Osteoblast (primary cell): ENCODE data around the gene USP2. TPM values are rescaled to one million over a fixed set of nuclear protein-coding genes. Genes with fewer than 3 reads are reported as not detected.

Experiments
- DNase-seq: peaks from one replicate; pipeline ENCODE4 v3.0.0; 2011; ENCODE audit warnings: low spot score, mixed read lengths; ENCODE audit not compliant: insufficient read length; ENCODE audit errors: missing footprints
- H2AFZ ChIP-seq: 2 replicates; pipeline ENCODE4 v1.6.0; 2011; ENCODE audit warnings: mild to moderate bottlenecking, low read length
- H3K27ac ChIP-seq: 2 replicates; pipeline ENCODE4 v1.5.1; 2011; ENCODE audit warnings: mild to moderate bottlenecking, low read depth, low read length, moderate library complexity
- H3K27me3 ChIP-seq: 2 replicates; pipeline ENCODE4 v1.6.0; 2012; ENCODE audit warnings: mild to moderate bottlenecking, control low read depth, inconsistent platforms, low read length, moderate library complexity; ENCODE audit not compliant: insufficient read depth
- H3K36me3 ChIP-seq: 2 replicates; pipeline ENCODE4 v1.5.1; 2011; ENCODE audit warnings: mild to moderate bottlenecking, low read length, control low read depth, moderate library complexity; ENCODE audit not compliant: insufficient read depth
- H3K4me1 ChIP-seq: 2 replicates; pipeline ENCODE4 v1.5.1; 2011; ENCODE audit warnings: mild to moderate bottlenecking, low read length, control low read depth, moderate library complexity; ENCODE audit not compliant: insufficient read depth
- H3K4me2 ChIP-seq: 2 replicates; pipeline ENCODE4 v1.6.0; 2011; ENCODE audit warnings: mild to moderate bottlenecking, low read length; ENCODE audit not compliant: insufficient read depth
- H3K4me3 ChIP-seq: fragments of 200-600 bp; sonication (generic); 3 replicates; pipeline ENCODE4 v1.5.1; 2012; ENCODE audit warnings: mild to moderate bottlenecking, low read length, inconsistent platforms; ENCODE audit not compliant: insufficient read depth
- H3K79me2 ChIP-seq: 2 replicates; pipeline ENCODE4 v1.6.0; 2012; ENCODE audit warnings: mild to moderate bottlenecking, low read length, control low read depth, inconsistent platforms; ENCODE audit not compliant: insufficient read depth
- H3K9me3 ChIP-seq: 2 replicates; pipeline ENCODE4 v1.5.1; 2011; ENCODE audit warnings: low read depth, low read length, control low read depth
- H4K20me1 ChIP-seq: 2 replicates; pipeline ENCODE4 v1.6.0; 2012; ENCODE audit warnings: mild to moderate bottlenecking, low read length, control low read depth; ENCODE audit not compliant: insufficient read depth
- total RNA-seq: library from RNA; depleted of rRNA; stranded (reverse); fragments of >200 nt; gene quantifications from 2 replicates; pipeline ENCODE4 v1.2.3, GENCODE V29; 2012
- TF ChIP-seq, protein P1 (sequence below): IDR thresholded peaks from 2 replicates; pipeline ENCODE4 v1.5.1; 2011; ENCODE audit warnings: mild to moderate bottlenecking, low read depth, low read length, moderate library complexity; ENCODE audit errors: extremely low read depth

The USP2 gene
- total RNA-seq, 1 donor, result 0.36 TPM

DNA sequence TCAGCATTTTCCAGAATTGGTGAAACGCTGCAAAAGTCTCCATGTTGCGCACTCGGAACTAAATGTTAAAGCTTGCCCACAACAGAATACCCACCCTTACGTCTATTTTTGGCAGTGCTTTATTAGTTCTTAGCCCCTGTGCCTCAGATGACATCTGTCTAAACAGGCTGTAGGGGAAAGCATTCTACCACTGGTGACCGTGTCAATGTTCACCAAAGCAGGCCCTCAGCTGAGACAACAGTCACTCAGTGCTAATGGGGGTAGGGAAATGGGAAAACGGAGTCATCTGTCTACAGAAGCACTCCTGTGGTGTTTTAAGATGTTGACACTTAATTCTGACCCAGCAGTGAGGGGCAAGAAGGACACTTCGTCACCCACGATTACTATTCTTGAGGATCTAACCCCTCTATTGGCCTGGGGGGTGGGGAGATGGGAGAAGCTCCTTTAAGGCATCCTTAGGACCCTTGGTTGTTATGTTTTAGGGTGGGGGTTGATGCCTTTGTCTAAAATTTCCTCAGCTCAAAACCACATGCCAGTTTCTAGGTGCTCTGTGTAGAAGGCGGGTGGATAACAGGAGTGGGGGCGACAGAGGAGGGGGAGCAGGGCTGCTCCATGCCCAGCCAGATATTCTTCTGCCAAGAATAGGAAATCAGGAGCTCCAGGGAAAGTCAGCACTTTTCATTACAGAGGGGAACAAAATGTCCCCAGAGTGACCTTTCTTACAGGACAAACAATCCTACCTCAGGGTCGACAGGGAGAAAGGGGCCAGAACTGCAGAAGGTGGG is 19.4 kb downstream of the USP2 start:
- no peak for DNase-seq
- TF ChIP-seq, protein P1, sequence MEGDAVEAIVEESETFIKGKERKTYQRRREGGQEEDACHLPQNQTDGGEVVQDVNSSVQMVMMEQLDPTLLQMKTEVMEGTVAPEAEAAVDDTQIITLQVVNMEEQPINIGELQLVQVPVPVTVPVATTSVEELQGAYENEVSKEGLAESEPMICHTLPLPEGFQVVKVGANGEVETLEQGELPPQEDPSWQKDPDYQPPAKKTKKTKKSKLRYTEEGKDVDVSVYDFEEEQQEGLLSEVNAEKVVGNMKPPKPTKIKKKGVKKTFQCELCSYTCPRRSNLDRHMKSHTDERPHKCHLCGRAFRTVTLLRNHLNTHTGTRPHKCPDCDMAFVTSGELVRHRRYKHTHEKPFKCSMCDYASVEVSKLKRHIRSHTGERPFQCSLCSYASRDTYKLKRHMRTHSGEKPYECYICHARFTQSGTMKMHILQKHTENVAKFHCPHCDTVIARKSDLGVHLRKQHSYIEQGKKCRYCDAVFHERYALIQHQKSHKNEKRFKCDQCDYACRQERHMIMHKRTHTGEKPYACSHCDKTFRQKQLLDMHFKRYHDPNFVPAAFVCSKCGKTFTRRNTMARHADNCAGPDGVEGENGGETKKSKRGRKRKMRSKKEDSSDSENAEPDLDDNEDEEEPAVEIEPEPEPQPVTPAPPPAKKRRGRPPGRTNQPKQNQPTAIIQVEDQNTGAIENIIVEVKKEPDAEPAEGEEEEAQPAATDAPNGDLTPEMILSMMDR, result no peak

DNA sequence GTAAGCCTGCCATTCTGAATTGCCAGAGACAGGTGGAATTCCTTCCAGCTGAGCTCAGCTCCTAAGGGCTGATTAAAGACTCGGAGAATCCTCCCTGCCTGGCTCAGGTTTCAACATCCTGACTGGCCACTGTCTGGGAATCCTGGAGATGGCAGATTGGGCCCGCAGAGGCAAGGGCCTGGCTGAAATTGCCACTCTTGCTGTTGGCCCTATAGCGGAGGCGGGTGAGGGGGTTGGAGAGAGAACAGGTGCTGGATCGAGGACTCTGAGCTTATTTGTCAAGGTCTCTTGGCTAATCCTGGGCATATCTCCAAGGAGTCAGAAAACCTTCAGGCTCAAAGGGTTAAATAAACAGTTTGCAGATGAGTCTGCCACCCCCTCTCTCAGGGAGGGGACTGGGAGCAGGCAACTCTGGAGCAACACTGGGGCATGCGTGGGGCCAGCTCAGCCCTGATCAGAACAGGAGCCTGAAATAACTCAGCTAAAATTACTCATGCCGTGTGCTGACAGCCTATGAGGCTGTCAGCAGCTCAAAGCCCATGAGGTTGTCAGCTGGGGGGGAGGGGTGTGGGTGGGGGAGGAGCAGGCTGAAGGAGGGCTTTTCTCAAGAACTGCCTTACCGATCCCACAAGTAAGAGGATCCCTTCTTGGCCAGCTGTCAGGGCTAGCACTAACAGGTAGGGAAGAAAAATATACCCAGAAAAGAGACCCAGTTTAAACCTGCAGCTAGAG is 20.3 kb downstream of the USP2 start:
- TF ChIP-seq, protein P1, result no peak

More for the DNA sequence above, 19.4 kb downstream of the USP2 start:
- Histone ChIP-seq H3K27me3 (no peaks in the 10 kb centered on the region), H3K36me3 (no peaks in the 10 kb centered on the region), H3K27ac (peak overlapping the region; percentile 65), H3K4me1 (peaks cover 35% of the 10 kb centered on the region), H3K9me3 (no peaks in the 10 kb centered on the region), H2AFZ (no peak overlapping the region), H3K4me2 (peak overlapping the region; percentile 58), H4K20me1 (no peaks in the 10 kb centered on the region), H3K4me3 (peak overlapping the region; percentile 25), H3K79me2 (no peaks in the 10 kb centered on the region)

DNA sequence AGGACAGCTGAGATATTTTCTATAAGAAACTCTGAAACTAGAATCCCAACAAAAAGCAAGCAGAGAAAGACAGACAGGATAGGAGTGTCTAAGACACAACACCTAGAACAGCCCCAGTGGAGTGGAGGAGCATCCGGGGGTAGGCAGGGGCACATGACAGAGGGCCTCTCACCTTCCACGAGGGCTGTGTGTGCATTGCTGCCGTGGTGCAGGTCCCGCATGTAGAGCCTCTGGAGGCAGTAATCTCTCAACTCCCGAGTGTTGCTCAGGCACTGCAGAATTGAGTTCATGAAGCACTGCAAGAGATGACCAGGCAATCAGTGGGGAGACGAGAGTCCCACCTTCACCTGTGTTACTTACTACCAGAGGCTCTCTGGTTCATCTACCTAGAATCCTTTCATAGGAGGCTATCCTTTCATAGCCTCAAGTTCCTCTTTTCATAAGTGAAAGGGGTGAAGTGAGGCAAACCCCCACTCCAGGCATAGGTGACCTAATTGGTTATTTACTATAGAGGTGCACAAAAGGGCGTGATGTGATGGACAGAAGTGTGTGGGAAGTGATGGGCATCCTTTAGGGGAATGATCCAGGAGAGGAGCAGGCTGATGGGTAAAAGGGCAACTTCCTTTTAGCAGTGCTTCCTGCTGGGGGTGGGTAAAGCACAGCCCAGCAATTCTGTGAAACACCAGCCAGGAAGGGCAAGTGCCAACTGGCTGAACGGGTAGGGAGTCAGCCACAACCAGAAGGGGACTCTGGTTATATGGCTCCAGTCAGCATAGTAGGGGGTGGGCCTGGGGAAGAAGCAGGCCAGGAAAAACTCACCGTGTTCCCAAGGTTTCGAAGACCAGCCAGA is 21.9 kb downstream of the USP2 start:
- H3K27ac ChIP-seq, result no peak overlapping the region
- H3K27me3 ChIP-seq, result no peaks in the 10 kb centered on the region
- H3K36me3 ChIP-seq, result no peaks in the 10 kb centered on the region
- H3K4me3 ChIP-seq, result no peak overlapping the region
- no peaks in the 10 kb centered on the region for H4K20me1 ChIP-seq
- TF ChIP-seq, protein P1, result no peak
- H3K9me3 ChIP-seq, result no peaks in the 10 kb centered on the region
- peaks cover 29% of the 10 kb centered on the region for H3K4me1 ChIP-seq
- H2AFZ ChIP-seq, result no peak overlapping the region
- H3K4me2 ChIP-seq, result no peak overlapping the region
- peak; percentile 84 for DNase-seq
- no peaks in the 10 kb centered on the region for H3K79me2 ChIP-seq

More for the DNA sequence above, 20.3 kb downstream of the USP2 start:
- H3K27me3 ChIP-seq, result no peaks in the 10 kb centered on the region
- peaks cover 38% of the 10 kb centered on the region for H3K4me1 ChIP-seq
- peak overlapping the region; percentile 65 for H3K27ac ChIP-seq
- peak overlapping the region; percentile 31 for H3K4me3 ChIP-seq
- H3K36me3 ChIP-seq, result no peaks in the 10 kb centered on the region
- H2AFZ ChIP-seq, result no peak overlapping the region
- DNase-seq, result peak; percentile 98
- H3K9me3 ChIP-seq, result no peaks in the 10 kb centered on the region
- H3K79me2 ChIP-seq, result no peaks in the 10 kb centered on the region
- H3K4me2 ChIP-seq, result peak overlapping the region; percentile 58
- H4K20me1 ChIP-seq, result no peaks in the 10 kb centered on the region
